ENCODE measurements around the gene FAM200C. TPM values are rescaled to one million over a fixed set of nuclear protein-coding genes. Genes with fewer than 3 reads are reported as not detected.

FAM200C gene
- total RNA-seq, 1 experiment from 2014 or later, result 3.2 TPM

GRCh38 chr5:160376416-160376815 is 23.4 kb downstream of the FAM200C start:
- no peak for DNase-seq
- no peaks in the 10 kb centered on the region for H3K4me1 ChIP-seq
- Mint-ChIP-seq H3K4me1 (ENCODE audit: low read depth, unreplicated experiment) (no peaks in the 10 kb centered on the region), H3K27me3 (ENCODE audit: insufficient read depth, unreplicated experiment) (peaks cover 12% of the 10 kb centered on the region), H3K36me3 (ENCODE audit: insufficient read depth, unreplicated experiment) (no peaks in the 10 kb centered on the region), H3K4me3 (ENCODE audit: unreplicated experiment) (no peak overlapping the region), H3K27ac (ENCODE audit: unreplicated experiment) (no peak overlapping the region), H3K9me3 (ENCODE audit: unreplicated experiment) (no peaks in the 10 kb centered on the region)
- intact Hi-C loops (cut with micrococcal nuclease; ENCODE audit: unreplicated experiment), result no loop called here
- ChIA-PET CTCF (no interaction called here), POLR2A (no interaction called here)
- no peaks in the 10 kb centered on the region; the same call in 1 of the 2 replicates for H3K27me3 ChIP-seq (replicated peaks; ENCODE audit: control insufficient read depth, insufficient read depth, low read length)
- TF ChIP-seq CTCF (IDR thresholded peaks at IDR 0.05; ENCODE audit: insufficient read depth in 1 of 2, low read depth in 1 of 2, low read length in 1 of 2, severe bottlenecking in 1 of 2, unreplicated experiment in 1 of 2), result no peak
- BruUV-seq (replicated peaks), result no TSS peak
- H3K36me3 ChIP-seq (ENCODE audit: control insufficient read depth, insufficient read depth, low read length), result no peaks in the 10 kb centered on the region
- no peaks in the 10 kb centered on the region for H3K9me3 ChIP-seq
- H3K4me3 ChIP-seq (ENCODE audit: low read depth, low read length), result no peak overlapping the region

GRCh38 chr5:160375701-160376100 is 24.2 kb downstream of the FAM200C start:
- no TSS peak for BruUV-seq (replicated peaks)
- H3K27me3 Mint-ChIP-seq (ENCODE audit: insufficient read depth, unreplicated experiment), result peaks cover 17% of the 10 kb centered on the region
- H3K27me3 ChIP-seq (replicated peaks; ENCODE audit: control insufficient read depth, insufficient read depth, low read length), result no peaks in the 10 kb centered on the region; the same call in 1 of the 2 replicates

GRCh38 chr5:160375166-160375565 is 24.7 kb downstream of the FAM200C start:
- Histone ChIP-seq H3K27me3 (replicated peaks; ENCODE audit: control insufficient read depth, insufficient read depth, low read length) (no peaks in the 10 kb centered on the region; the same call in 1 of the 2 replicates), H3K36me3 (ENCODE audit: control insufficient read depth, insufficient read depth, low read length) (no peaks in the 10 kb centered on the region), H3K4me3 (ENCODE audit: low read depth, low read length) (no peak overlapping the region), H3K9me3 (no peaks in the 10 kb centered on the region), H3K4me1 (no peaks in the 10 kb centered on the region)
- no peak overlapping the region for H3K27ac Mint-ChIP-seq (ENCODE audit: unreplicated experiment)
- POLR2A ChIA-PET, result no interaction called here
- H3K4me1 Mint-ChIP-seq (ENCODE audit: low read depth, unreplicated experiment), result no peaks in the 10 kb centered on the region
- TF ChIP-seq CTCF (IDR thresholded peaks at IDR 0.05; ENCODE audit: insufficient read depth in 1 of 2, low read depth in 1 of 2, low read length in 1 of 2, severe bottlenecking in 1 of 2, unreplicated experiment in 1 of 2), result no peak
- DNase-seq, result no peak
- intact Hi-C loops (cut with micrococcal nuclease; ENCODE audit: unreplicated experiment), result no loop called here
- H3K36me3 Mint-ChIP-seq (ENCODE audit: insufficient read depth, unreplicated experiment), result no peaks in the 10 kb centered on the region
- CTCF ChIA-PET, result interaction anchor here (0.6 kb wide), 1 partner anchor 15 kb away, joined by 3 read pairs; no protein-coding TSS in a partner anchor
- no TSS peak for BruUV-seq (replicated peaks)
- no peaks in the 10 kb centered on the region for H3K9me3 Mint-ChIP-seq (ENCODE audit: unreplicated experiment)
- H3K27me3 Mint-ChIP-seq (ENCODE audit: insufficient read depth, unreplicated experiment), result peaks cover 18% of the 10 kb centered on the region
- H3K4me3 Mint-ChIP-seq (ENCODE audit: unreplicated experiment), result no peak overlapping the region

More at GRCh38 chr5:160375701-160376100, 24.2 kb downstream of the FAM200C start:
- Histone ChIP-seq H3K4me1 (no peaks in the 10 kb centered on the region), H3K9me3 (no peaks in the 10 kb centered on the region), H3K36me3 (ENCODE audit: control insufficient read depth, insufficient read depth, low read length) (no peaks in the 10 kb centered on the region), H3K4me3 (ENCODE audit: low read depth, low read length) (no peak overlapping the region)
- Mint-ChIP-seq H3K9me3 (ENCODE audit: unreplicated experiment) (no peaks in the 10 kb centered on the region), H3K4me1 (ENCODE audit: low read depth, unreplicated experiment) (no peaks in the 10 kb centered on the region), H3K4me3 (ENCODE audit: unreplicated experiment) (no peak overlapping the region), H3K36me3 (ENCODE audit: insufficient read depth, unreplicated experiment) (no peaks in the 10 kb centered on the region), H3K27ac (ENCODE audit: unreplicated experiment) (no peak overlapping the region)
- POLR2A ChIA-PET, result no interaction called here
- no peak for DNase-seq
- TF ChIP-seq CTCF (IDR thresholded peaks at IDR 0.05; ENCODE audit: insufficient read depth in 1 of 2, low read depth in 1 of 2, low read length in 1 of 2, severe bottlenecking in 1 of 2, unreplicated experiment in 1 of 2), result no peak
- intact Hi-C loops (cut with micrococcal nuclease; ENCODE audit: unreplicated experiment), result no loop called here
- CTCF ChIA-PET, result no interaction called here

Data from Caco-2 (cell line).